ENCODE results near the gene ANTXR1.

ANTXR1 gene

DNA sequence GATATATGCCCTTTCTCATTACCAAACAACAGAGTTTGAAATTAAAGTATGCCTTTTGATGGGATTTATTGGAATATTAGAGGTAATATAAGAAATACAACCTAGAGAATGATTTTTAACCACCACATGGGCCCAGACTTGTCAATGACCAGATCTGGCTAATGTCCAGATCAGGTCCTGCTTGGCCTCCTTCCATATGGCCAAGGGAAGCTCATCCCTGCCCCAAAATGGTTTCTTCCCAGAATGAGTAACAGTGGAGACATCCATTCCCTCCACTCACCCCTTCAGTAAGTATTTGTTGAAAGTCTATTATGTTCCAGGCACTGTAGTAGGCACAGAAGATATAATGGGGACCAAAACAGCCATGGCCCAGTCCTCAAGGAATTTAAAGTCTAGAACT, 54.9 kb downstream of the ANTXR1 start:
- Histone ChIP-seq H3K9me3 (ENCODE audit: insufficient read depth, low read length) (no peaks in the 10 kb centered on the region), H3K27me3 (ENCODE audit: low read depth, low read length) (peaks cover 15% of the 10 kb centered on the region; the same call in 1 of the 2 replicates), H2AFZ (ENCODE audit: low read depth, low read length) (no peak overlapping the region), H4K20me1 (ENCODE audit: insufficient read depth, low read length) (no peaks in the 10 kb centered on the region), H3K9ac (ENCODE audit: low read length) (no peak overlapping the region), H3K4me1 (ENCODE audit: low read length) (no peaks in the 10 kb centered on the region), H3K4me2 (ENCODE audit: low read length) (no peak overlapping the region), H3K36me3 (replicated peaks; ENCODE audit: low read depth, low read length) (no peaks in the 10 kb centered on the region), H3K4me3 (ENCODE audit: low read length) (no peak overlapping the region), H3K79me2 (ENCODE audit: low read length) (no peaks in the 10 kb centered on the region), H3K27ac (ENCODE audit: low read length) (no peak overlapping the region)
- no peak for TF ChIP-seq EZH2phosphoT487 (IDR thresholded peaks at IDR 0.05; ENCODE audit: low read depth)
- TF ChIP-seq, protein P1, sequence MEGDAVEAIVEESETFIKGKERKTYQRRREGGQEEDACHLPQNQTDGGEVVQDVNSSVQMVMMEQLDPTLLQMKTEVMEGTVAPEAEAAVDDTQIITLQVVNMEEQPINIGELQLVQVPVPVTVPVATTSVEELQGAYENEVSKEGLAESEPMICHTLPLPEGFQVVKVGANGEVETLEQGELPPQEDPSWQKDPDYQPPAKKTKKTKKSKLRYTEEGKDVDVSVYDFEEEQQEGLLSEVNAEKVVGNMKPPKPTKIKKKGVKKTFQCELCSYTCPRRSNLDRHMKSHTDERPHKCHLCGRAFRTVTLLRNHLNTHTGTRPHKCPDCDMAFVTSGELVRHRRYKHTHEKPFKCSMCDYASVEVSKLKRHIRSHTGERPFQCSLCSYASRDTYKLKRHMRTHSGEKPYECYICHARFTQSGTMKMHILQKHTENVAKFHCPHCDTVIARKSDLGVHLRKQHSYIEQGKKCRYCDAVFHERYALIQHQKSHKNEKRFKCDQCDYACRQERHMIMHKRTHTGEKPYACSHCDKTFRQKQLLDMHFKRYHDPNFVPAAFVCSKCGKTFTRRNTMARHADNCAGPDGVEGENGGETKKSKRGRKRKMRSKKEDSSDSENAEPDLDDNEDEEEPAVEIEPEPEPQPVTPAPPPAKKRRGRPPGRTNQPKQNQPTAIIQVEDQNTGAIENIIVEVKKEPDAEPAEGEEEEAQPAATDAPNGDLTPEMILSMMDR (IDR thresholded peaks at IDR 0.05; ENCODE audit: low read depth, low read length): no peak

DNA sequence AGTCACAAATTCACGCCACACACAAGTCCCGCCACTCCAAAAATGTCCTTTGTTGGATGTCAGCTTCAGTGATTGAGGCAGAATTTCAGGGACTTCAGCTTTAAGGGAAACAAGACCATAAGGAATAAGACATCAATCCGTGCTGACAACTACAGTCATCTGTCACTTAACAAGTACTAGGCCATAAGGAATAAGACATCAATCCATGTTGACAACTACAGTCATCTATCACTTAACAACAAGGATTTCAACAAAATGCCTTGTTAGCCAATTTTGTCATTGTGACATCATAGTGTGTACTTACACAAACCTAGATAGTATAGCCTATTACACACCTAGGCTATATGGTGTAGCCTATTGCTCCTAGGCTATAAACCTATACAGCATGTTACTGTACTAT, 58.0 kb downstream of the ANTXR1 start:
- TF ChIP-seq, protein P1 (IDR thresholded peaks at IDR 0.05; ENCODE audit: low read depth, low read length): no peak
- no peak for TF ChIP-seq EZH2phosphoT487 (IDR thresholded peaks at IDR 0.05; ENCODE audit: low read depth)
- Histone ChIP-seq H3K27ac (ENCODE audit: low read length) (no peak overlapping the region), H3K79me2 (ENCODE audit: low read length) (no peaks in the 10 kb centered on the region), H3K4me2 (ENCODE audit: low read length) (no peak overlapping the region), H3K4me3 (ENCODE audit: low read length) (no peak overlapping the region), H4K20me1 (ENCODE audit: insufficient read depth, low read length) (no peaks in the 10 kb centered on the region), H3K27me3 (ENCODE audit: low read depth, low read length) (peaks cover 20% of the 10 kb centered on the region), H3K4me1 (ENCODE audit: low read length) (no peaks in the 10 kb centered on the region), H3K36me3 (replicated peaks; ENCODE audit: low read depth, low read length) (no peaks in the 10 kb centered on the region), H3K9me3 (ENCODE audit: insufficient read depth, low read length) (no peaks in the 10 kb centered on the region), H2AFZ (ENCODE audit: low read depth, low read length) (no peak overlapping the region), H3K9ac (ENCODE audit: low read length) (no peak overlapping the region)

DNA sequence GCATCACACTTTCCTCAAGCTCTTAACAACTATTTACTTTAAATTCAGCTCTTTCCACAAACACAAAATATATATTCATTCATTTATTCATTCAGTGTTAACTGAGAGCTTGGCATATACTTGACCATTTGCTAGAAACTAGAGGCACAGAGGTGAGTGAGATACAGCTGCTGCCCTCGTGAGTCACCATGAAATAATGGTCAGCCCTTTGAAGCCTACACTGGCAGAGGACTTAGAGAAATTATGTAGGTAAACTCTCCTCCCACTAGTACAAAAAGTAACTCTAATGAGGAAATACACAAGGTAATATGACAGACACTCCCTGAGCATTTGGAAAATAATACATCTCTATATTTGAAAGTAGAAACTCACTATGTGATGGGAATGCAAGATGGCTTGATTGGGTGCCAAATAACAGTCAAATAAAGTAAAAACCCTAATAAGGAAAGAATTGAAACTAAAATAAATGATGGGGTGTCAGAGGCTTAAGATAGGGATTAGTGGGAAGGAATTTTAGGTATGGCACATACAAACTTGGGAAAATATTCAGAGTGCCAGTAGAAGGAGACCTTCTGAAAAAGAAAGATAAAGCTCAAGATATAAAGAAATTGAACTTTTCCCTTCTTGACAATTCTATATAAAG, 61.1 kb downstream of the ANTXR1 start:
- no peak overlapping the region for H2AFZ ChIP-seq (ENCODE audit: low read depth, low read length)
- no peaks in the 10 kb centered on the region for H3K79me2 ChIP-seq (ENCODE audit: low read length)
- no peaks in the 10 kb centered on the region for H3K36me3 ChIP-seq (replicated peaks; ENCODE audit: low read depth, low read length)
- H3K4me2 ChIP-seq (ENCODE audit: low read length): no peak overlapping the region
- H3K27ac ChIP-seq (ENCODE audit: low read length): no peak overlapping the region
- H3K4me3 ChIP-seq (ENCODE audit: low read length): no peak overlapping the region
- no peaks in the 10 kb centered on the region for H3K9me3 ChIP-seq (ENCODE audit: insufficient read depth, low read length)
- H4K20me1 ChIP-seq (ENCODE audit: insufficient read depth, low read length): no peaks in the 10 kb centered on the region
- H3K27me3 ChIP-seq (ENCODE audit: low read depth, low read length): peaks cover 23% of the 10 kb centered on the region
- no peak for TF ChIP-seq EZH2phosphoT487 (IDR thresholded peaks at IDR 0.05; ENCODE audit: low read depth)
- TF ChIP-seq, protein P1 (IDR thresholded peaks at IDR 0.05; ENCODE audit: low read depth, low read length): no peak
- no peak overlapping the region for H3K9ac ChIP-seq (ENCODE audit: low read length)
- H3K4me1 ChIP-seq (ENCODE audit: low read length): no peaks in the 10 kb centered on the region

DNA sequence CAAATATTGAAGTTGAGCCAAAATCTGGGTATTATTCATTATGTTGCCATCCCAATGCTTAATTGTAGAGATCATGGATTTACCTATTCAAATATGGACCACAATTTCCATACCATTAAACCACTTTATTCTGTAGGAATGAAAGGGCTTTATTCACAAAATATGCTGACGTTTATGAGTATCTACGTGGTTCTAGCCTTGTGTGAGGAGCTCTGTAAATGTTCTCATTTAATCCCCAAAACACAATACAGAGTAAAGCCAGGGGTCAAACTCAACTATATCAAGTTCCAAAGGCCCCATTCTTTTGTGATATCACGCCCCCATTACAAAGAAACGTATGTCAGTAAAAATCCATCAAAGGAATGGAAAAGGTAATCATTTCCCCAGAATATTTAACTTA, 61.9 kb downstream of the ANTXR1 start:
- H3K79me2 ChIP-seq (ENCODE audit: low read length): no peaks in the 10 kb centered on the region
- H3K27me3 ChIP-seq (ENCODE audit: low read depth, low read length): peaks cover 23% of the 10 kb centered on the region

More for the DNA sequence above, 61.9 kb downstream of the ANTXR1 start:
- Histone ChIP-seq H3K4me3 (ENCODE audit: low read length) (no peak overlapping the region), H3K36me3 (replicated peaks; ENCODE audit: low read depth, low read length) (no peaks in the 10 kb centered on the region), H3K27ac (ENCODE audit: low read length) (no peak overlapping the region), H3K9me3 (ENCODE audit: insufficient read depth, low read length) (no peaks in the 10 kb centered on the region), H3K4me1 (ENCODE audit: low read length) (no peaks in the 10 kb centered on the region), H3K4me2 (ENCODE audit: low read length) (no peak overlapping the region), H2AFZ (ENCODE audit: low read depth, low read length) (no peak overlapping the region), H3K9ac (ENCODE audit: low read length) (no peak overlapping the region), H4K20me1 (ENCODE audit: insufficient read depth, low read length) (no peaks in the 10 kb centered on the region)
- no peak for TF ChIP-seq EZH2phosphoT487 (IDR thresholded peaks at IDR 0.05; ENCODE audit: low read depth)
- TF ChIP-seq, protein P1 (IDR thresholded peaks at IDR 0.05; ENCODE audit: low read depth, low read length): no peak
